Gastroesophageal sphincter (tissue), 4 donors: Measurements from ENCODE around the gene BEND7. TPM values are rescaled to one million over a fixed set of nuclear protein-coding genes. Genes with fewer than 3 reads are reported as not detected.

Experiments
- ATAC-seq: fragments of 150-250 bp; one replicate; pipeline ENCODE4 v1.9.1; 2016; ENCODE audit warnings: mild to moderate bottlenecking, moderate library complexity
- H3K27ac ChIP-seq, 4 donors: fragments of 200-600 bp; sonication (generic) in 3 of 4; 1 replicate in 3 of 4; 2 replicates in 1 of 4; pipeline ENCODE4 v1.5.1; 2016 to 2019
- H3K27me3 ChIP-seq: fragments of 200-600 bp; sonication (generic); one replicate; pipeline ENCODE4 v1.5.1; 2019
- H3K36me3 ChIP-seq, 2 donors: fragments of 200-600 bp; sonication (generic); one replicate each; pipeline ENCODE4 v1.5.1; 2019; ENCODE audit warnings: control low read depth in 1 of 2
- H3K4me1 ChIP-seq, 3 donors: fragments of 200-600 bp; sonication (generic); 1 replicate in 2 of 3; 2 replicates in 1 of 3; pipeline ENCODE4 v1.5.1; 2016 to 2019; ENCODE audit warnings: control low read depth in 2 of 3
- H3K4me3 ChIP-seq, 2 donors: fragments of 200-600 bp; sonication (generic); one replicate each; pipeline ENCODE4 v1.5.1; 2019; ENCODE audit warnings: mild to moderate bottlenecking in 1 of 2, moderate library complexity in 1 of 2
- H3K9me3 ChIP-seq, 3 donors: fragments of 200-600 bp; sonication (generic); one replicate each; pipeline ENCODE4 v1.5.1; 2017 to 2019; ENCODE audit warnings: control low read depth in 2 of 3
- CTCF ChIP-seq, 4 experiments: fragments of 200-600 bp in 2 of 4; fragments of 450-650 bp in 2 of 4; sonication (generic) in 1 of 4; IDR thresholded peaks; one replicate each; pipeline ENCODE4 v1.5.1; 2017 to 2019; ENCODE audit warnings: antibody characterized with exemption in 4 of 4, mild to moderate bottlenecking in 2 of 4, moderate library complexity in 2 of 4
- EP300 ChIP-seq: sonication (generic); formaldehyde crosslinking; IDR thresholded peaks from one replicate; pipeline ENCODE4 v1.6.1; 2017; ENCODE audit warnings: antibody characterized with exemption, mild to moderate bottlenecking
- POLR2A ChIP-seq, 2 donors: fragments of 450-650 bp; IDR thresholded peaks; one replicate each; pipeline ENCODE4 v1.6.1; 2017; ENCODE audit warnings: antibody characterized with exemption in 2 of 2, mild to moderate bottlenecking in 2 of 2, moderate library complexity in 1 of 2
- POLR2AphosphoS5 ChIP-seq: sonication (generic); formaldehyde crosslinking; IDR thresholded peaks from one replicate; pipeline ENCODE4 v1.6.1; 2017; ENCODE audit warnings: antibody characterized with exemption
- WGBS, 2 donors: methylation state at CpG; one replicate each; pipeline ENCODE4 v1.1.5; 2018; ENCODE audit warnings: low coverage in 1 of 2; 5-methylcytosine and 5-hydroxymethylcytosine counted together
- total RNA-seq, 4 donors: library from RNA; depleted of rRNA; stranded (reverse); fragments of >200 nt; gene quantifications; one replicate each; pipeline ENCODE4 v1.1.0, GENCODE V29; 2016

BEND7 gene
- total RNA-seq, 4 donors from 2014 or later, result 18.4 to 25.9 (median 22.5) TPM

DNA sequence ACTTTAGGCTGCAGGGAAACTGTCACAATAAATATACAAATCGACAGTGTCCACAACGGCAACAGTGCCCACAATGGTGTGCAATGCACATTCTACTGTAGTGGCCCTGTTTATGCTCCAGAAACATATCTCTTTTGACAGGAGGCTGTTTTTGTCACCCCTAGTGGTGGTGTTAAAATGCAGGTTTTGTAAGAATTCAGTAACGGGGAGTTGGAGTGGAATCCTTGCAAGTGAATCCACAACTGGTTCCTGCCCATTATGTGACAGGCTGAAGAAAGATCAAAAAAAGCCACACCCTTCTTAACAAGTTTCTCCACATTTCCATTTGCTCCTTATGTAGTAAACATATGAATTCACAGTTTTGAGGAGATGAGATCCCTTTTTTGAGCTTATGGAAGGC lies 58.5 kb downstream of the BEND7 start:
- peaks cover 0 to 22% of the 10 kb centered on the region in 2 donors for H3K36me3 ChIP-seq
- H3K27ac ChIP-seq, result no peak overlapping the region
- H3K4me1 ChIP-seq, result no peaks in the 10 kb centered on the region
- TF ChIP-seq CTCF (IDR thresholded peaks at IDR 0.05) (no peak), POLR2A (IDR thresholded peaks at IDR 0.05) (no peak), EP300 (no peak), POLR2AphosphoS5 (no peak)
- H3K9me3 ChIP-seq, result no peaks in the 10 kb centered on the region
- H3K4me3 ChIP-seq, result no peak overlapping the region
- ATAC-seq, result no peak
- H3K27me3 ChIP-seq, result no peaks in the 10 kb centered on the region
- 14 to 79% methylated on average over 1 to 3 of the region's 3 CpGs for WGBS, 2 donors

DNA sequence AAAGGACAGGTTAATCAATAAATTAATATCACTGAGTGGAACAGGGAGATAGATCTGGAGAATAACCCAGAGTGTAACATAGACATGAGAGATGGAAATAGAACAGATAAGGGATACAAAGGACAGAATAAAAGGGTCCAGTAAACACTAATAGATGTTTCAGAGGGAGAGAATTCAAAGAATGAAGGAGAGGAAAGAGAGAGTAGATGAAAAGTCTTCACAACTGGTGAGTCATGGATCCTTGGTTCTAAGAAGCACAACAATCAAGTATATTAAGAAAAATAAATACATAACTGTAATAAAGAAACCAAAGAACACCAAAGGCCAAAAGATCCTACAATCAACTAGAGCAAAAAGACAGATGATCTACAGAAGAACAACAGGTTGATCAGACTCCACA lies 66.3 kb downstream of the BEND7 start:
- no peak for ATAC-seq
- Histone ChIP-seq H3K36me3 (peaks cover 0 to 62% of the 10 kb centered on the region in 2 donors), H3K4me3 (no peak overlapping the region), H3K27me3 (no peaks in the 10 kb centered on the region), H3K4me1 (no peaks in the 10 kb centered on the region), H3K27ac (no peak overlapping the region), H3K9me3 (no peaks in the 10 kb centered on the region)
- no peak for TF ChIP-seq POLR2AphosphoS5
- no peak for TF ChIP-seq POLR2A (IDR thresholded peaks at IDR 0.05)
- no peak for TF ChIP-seq EP300
- no peak for TF ChIP-seq CTCF (IDR thresholded peaks at IDR 0.05)

DNA sequence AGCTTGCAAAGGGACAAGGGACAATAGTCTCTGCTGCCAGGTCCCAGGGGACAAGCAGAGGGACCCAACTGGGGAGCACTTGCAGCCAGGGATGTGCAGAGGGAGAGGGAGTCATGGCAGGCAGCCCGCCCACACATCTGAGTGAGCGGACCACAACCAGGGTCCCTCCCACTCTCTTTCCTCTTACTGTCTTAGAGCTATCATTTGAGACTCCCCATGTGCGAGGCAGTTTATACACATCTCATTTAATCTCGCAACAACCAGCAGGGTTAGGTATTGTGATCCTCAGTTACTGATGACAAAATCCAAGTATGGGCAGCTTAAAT lies 70.2 kb downstream of the BEND7 start:
- no peak for ATAC-seq
- 78% methylated on average over 3 of the region's 4 CpGs; no CpG with 5 or more reads in 1 of the 2 donors for WGBS, 2 donors

DNA sequence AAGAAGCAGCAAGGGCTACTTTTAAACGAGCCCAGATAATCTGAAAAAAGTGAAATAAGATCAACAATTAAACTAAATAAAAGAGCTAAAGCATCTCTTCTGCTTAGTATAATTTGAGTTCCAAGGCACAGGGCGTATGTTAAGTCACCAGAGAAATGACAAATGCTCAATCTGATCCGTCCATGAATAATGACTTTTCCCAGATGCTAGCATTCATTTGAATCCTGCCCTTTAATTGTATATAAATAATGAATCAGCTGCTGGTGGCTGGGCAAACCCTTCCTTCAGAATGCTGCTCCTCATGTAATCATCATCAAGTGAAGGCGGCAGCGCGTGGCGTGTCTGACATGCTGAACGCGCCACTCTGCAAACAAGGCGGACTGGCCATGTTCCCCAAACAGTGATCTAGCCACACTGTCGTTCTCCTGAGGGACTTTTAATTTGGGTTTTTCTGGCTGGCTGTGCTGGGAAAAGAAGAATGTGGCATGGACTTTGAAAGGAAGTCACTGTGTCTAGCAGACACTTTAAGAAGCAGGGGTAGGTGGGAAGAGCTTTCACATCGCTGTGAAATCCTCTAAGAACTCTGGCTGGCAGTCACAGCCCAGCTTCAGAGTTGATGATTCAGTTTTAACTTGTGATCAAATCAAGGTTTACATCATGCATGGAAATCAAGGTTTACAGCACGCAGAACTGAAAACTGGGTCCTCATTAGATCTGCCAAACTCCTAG lies 70.7 kb downstream of the BEND7 start:
- Histone ChIP-seq H3K4me3 (no peak overlapping the region), H3K9me3 (no peaks in the 10 kb centered on the region), H3K36me3 (peaks cover 0 to 75% of the 10 kb centered on the region in 2 donors), H3K27ac (no peak overlapping the region), H3K27me3 (no peaks in the 10 kb centered on the region), H3K4me1 (no peaks in the 10 kb centered on the region)
- TF ChIP-seq POLR2A (IDR thresholded peaks at IDR 0.05) (no peak), EP300 (no peak), CTCF (IDR thresholded peaks at IDR 0.05) (no peak), POLR2AphosphoS5 (no peak)
- 80% methylated on average over 5 to 11 of the region's 13 CpGs for WGBS, 2 donors
- ATAC-seq, result no peak

More for the DNA sequence above, 70.2 kb downstream of the BEND7 start:
- peaks cover 0 to 79% of the 10 kb centered on the region in 2 donors for H3K36me3 ChIP-seq
- no peak for TF ChIP-seq EP300
- TF ChIP-seq POLR2A (IDR thresholded peaks at IDR 0.05), result no peak
- H3K27ac ChIP-seq, result no peak overlapping the region
- H3K27me3 ChIP-seq, result no peaks in the 10 kb centered on the region
- no peak overlapping the region for H3K4me3 ChIP-seq
- H3K4me1 ChIP-seq, result no peaks in the 10 kb centered on the region
- H3K9me3 ChIP-seq, result no peaks in the 10 kb centered on the region

- H3K4me1 ChIP-seq, result peaks cover 0 to 11% (median 0%) of the 10 kb centered on the region in 3 donors
- TF ChIP-seq EP300, result no peak
- TF ChIP-seq CTCF (IDR thresholded peaks at IDR 0.05), result no peak
- TF ChIP-seq POLR2A (IDR thresholded peaks at IDR 0.05), result no peak
- no peak for TF ChIP-seq POLR2AphosphoS5
- H3K36me3 ChIP-seq, result peaks cover 0 to 70% of the 10 kb centered on the region in 2 donors
- H3K27me3 ChIP-seq, result no peaks in the 10 kb centered on the region
- H3K27ac ChIP-seq, result no peak overlapping the region
- WGBS, 2 donors, result 88 to 93% methylated on average over 2 to 8 of the region's 8 CpGs
- ATAC-seq, result no peak
- H3K9me3 ChIP-seq, result no peaks in the 10 kb centered on the region
- no peak overlapping the region for H3K4me3 ChIP-seq
These were observed 74.9 kb downstream of the BEND7 start for GRCh38 chr10:13453896-13454295.
